Suppressor macrophage treated with lipopolysaccharide for 4 hours (primary cell): ENCODE measurements around the gene SNX14.
"Not testable (repeated sequence)": the region's sequence is repeated elsewhere in the genome, so short reads cannot be mapped to it uniquely, and the experiment has no call there.

ENCODE experiments used
- DNase-seq: peaks from one replicate; pipeline ENCODE4 v3.0.0-alpha.2; 2020

Gene SNX14, protein sequence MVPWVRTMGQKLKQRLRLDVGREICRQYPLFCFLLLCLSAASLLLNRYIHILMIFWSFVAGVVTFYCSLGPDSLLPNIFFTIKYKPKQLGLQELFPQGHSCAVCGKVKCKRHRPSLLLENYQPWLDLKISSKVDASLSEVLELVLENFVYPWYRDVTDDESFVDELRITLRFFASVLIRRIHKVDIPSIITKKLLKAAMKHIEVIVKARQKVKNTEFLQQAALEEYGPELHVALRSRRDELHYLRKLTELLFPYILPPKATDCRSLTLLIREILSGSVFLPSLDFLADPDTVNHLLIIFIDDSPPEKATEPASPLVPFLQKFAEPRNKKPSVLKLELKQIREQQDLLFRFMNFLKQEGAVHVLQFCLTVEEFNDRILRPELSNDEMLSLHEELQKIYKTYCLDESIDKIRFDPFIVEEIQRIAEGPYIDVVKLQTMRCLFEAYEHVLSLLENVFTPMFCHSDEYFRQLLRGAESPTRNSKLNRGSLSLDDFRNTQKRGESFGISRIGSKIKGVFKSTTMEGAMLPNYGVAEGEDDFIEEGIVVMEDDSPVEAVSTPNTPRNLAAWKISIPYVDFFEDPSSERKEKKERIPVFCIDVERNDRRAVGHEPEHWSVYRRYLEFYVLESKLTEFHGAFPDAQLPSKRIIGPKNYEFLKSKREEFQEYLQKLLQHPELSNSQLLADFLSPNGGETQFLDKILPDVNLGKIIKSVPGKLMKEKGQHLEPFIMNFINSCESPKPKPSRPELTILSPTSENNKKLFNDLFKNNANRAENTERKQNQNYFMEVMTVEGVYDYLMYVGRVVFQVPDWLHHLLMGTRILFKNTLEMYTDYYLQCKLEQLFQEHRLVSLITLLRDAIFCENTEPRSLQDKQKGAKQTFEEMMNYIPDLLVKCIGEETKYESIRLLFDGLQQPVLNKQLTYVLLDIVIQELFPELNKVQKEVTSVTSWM

DNA sequence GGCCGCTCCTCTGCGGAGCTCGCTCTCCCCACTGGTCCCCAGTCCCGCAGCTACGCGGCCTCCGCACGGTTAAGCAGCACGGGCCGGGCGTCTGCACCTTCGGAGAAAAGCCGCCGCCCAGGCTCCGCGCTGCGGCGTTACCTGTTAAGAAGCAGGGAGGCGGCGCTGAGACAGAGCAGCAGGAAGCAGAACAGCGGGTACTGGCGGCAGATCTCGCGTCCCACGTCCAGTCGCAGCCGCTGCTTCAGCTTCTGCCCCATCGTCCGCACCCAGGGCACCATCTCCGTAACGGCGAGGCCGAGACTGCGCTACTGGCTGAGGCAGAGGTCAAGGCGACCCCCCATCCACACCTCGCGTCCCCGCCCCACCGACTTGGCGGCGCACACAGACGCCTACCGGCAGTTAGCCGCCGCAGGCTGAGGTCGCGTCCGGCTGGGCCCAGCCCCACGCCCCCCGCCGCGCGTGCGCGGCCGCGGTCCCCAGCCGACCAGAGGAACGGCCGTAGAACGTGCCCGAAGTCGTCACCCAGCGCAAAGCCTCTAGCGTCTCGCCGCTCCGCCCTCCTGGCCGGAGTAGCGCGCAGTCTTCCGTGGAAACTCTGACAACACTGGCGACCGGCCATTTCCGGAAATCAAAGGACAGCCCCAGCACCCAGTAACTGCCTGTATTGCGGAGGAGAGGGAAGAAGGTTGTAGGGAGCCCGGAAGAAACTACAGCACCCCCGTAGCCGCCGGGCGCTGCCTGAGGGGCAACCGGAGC is at the start of gene SNX14:
Gene SNX14 (minus strand): TSS at position 421 of the 759 bp plus-strand sequence. CDS start 140 bp downstream, at position 281.
- DNase-seq: peak; percentile 98

GRCh38 chr6:85642774-85643536 is 49.3 kb upstream of the SNX14 start, which contains the start of gene SYNCRIP:
Gene SYNCRIP (minus strand): TSS chr6:85642886. CDS start chr6:85641439, 1,447 bp downstream.
- peak; percentile 100 for DNase-seq

GRCh38 chr6:85641897-85642773 is 48.5 kb upstream of the SNX14 start:
- DNase-seq: peak; percentile 68

- peak; percentile 2 for DNase-seq
These were observed 47.9 kb upstream of the SNX14 start for GRCh38 chr6:85641522-85641896.

DNA sequence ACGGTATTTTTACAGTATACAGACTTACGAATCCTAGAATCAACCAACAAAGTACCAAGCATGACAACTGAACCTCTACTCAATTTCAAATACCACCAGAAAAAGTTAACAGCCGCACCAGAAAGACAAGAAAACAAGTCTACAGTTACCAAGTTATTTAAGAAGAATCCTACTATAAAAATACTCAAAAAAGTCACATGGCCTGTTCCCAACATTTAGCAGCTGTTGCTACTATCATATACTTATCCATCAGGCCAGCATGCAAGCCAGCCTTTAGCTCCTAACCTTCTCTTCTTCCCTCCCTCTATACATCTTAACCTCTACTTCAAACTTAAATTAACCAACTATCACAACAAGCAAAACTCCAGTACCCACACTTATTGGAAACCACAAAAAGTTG is 47.2 kb upstream of the SNX14 start:
- no peak for DNase-seq

- no peak for DNase-seq
These were observed 43.9 kb upstream of the SNX14 start for GRCh38 chr6:85637579-85637978.

- no peak for DNase-seq
These were observed 38.7 kb upstream of the SNX14 start for GRCh38 chr6:85632164-85632942.

- not testable (repeated sequence) for DNase-seq
These were observed 37.5 kb upstream of the SNX14 start for GRCh38 chr6:85631117-85631516.

DNA sequence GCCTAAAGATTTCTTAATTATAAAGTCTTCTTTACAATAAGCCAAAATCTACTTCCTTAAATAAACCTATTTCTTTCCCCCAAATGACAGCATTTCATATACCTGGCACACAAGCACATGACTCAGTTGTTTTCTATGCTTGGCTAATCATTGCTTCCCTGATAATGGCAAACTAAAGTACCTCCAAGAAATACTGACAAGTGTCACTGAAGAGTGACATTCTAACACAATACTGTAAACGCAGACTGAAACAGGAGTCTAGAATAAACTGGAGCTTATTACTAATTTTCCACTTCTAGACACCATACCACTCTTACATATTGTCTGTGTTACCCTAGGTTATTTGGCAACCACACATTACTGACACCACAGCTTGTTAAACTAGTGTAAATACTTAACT is 34.7 kb upstream of the SNX14 start:
- DNase-seq: no peak

DNA sequence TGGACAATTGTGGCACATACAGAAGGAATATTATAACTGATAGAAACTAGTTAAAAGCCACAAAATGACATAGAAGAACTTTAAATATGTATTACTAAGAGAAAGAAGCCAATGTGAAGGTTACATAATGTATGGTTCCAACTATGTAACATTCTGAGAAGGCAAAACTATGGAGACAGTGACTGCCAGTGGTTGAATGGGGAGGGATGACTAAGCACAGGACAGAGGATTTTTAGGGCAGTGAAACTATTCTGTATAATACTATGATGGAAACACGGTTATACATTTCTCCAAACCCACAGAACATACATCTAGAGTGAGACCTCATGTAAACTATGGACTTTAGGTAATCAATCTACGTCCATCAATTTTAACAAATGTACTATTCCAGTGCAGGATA is 26.6 kb upstream of the SNX14 start:
- DNase-seq: peak; percentile 58

GRCh38 chr6:85614780-85615179 is 21.1 kb upstream of the SNX14 start:
- no peak for DNase-seq

DNA sequence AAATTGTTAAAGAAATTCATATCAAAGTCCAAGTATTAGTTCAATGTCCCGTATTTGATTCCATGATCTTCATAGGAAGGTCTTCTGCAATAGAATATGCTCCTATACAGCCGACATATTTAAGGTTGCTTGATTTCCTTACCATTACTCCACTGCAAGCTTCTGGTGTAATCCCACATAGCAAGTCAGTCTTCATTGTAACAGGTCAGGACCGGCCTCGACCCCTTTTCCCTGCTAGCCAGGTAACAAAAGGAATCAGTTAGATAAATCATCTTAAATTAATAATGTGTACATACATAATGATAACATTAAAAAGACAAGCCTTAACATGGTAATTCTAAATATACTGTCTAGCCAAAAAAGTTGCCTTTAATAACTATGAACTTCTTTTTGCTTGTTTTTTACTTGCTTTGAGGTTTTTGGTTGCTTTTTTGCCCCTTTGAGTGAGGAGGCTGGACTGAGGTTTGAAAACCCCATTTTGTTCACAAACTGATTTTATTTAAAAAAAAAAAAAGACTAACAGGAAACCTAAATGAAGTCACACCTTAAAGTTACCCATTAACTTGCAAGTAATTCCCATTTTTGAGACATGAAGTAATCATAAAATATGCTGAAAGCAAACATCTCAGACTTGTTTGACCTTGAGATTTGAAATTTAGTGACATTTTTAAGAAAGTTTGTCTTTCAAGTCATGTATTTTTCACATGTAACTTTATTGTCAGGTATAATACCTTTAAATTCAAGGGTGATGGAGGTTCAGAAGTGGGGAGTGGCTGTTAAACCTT is 19.2 kb upstream of the SNX14 start:
- no peak for DNase-seq

DNA sequence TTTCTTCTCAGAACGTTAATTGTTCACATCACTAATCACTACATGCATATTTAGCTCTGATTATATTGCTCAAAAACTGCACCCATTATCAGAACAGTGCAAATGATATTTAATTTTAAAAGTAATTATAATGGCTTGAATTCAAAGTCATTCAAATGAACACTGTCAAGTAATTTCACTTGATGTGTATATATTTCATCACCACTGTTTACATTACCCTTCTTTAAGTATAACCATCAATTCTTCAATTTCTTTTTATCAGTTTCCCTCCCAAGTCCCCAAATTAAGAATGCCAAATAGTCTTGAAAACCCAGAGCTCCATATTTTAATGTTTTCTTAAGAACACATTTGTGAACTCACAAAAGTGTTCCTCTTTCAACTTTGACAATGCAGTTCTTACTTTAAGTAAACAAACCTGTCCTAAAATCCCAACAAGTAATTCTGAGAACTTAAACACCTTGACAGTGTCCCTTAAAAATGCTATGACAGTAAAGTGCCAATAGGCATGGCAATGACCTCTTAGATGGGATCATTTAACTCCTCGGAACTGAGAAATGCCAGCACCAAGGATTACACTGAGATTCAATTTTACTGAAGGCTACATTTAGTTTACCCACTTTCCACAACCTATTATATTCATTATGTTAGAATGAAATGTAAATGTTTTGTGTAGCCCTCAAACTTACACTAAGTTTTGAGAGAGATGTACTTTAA is 16.7 kb upstream of the SNX14 start:
- no peak for DNase-seq

- DNase-seq: no peak
These were observed 8.4 kb upstream of the SNX14 start for GRCh38 chr6:85602100-85602499.

DNA sequence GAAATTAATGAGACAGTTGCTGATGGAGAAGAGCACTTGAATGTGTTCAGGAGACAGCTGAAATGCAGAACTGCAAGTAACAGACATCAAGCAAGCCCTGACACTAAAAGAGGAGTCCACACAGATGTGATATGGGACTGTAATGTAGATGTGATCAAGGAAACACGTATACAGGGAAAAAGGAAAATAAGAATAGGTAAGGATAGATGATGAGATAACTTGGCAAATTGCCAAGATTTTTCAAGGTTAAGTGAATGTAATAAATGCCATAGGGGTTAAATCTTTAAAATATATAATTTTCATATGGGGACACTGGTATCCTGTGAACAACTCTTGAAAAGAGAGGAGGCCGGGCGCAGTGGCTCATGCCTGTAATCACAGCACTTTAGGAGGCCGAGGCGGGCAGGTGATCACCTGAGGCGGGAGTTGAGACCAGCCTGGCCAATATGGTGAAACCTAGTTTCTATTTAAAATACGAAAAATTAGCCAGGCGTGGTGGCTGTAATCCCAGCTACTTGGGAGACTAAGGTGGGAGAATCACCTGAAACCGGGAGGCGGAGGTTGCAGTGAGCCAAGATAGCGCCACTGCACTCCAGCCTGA is 7.2 kb upstream of the SNX14 start:
- DNase-seq: no peak

DNA sequence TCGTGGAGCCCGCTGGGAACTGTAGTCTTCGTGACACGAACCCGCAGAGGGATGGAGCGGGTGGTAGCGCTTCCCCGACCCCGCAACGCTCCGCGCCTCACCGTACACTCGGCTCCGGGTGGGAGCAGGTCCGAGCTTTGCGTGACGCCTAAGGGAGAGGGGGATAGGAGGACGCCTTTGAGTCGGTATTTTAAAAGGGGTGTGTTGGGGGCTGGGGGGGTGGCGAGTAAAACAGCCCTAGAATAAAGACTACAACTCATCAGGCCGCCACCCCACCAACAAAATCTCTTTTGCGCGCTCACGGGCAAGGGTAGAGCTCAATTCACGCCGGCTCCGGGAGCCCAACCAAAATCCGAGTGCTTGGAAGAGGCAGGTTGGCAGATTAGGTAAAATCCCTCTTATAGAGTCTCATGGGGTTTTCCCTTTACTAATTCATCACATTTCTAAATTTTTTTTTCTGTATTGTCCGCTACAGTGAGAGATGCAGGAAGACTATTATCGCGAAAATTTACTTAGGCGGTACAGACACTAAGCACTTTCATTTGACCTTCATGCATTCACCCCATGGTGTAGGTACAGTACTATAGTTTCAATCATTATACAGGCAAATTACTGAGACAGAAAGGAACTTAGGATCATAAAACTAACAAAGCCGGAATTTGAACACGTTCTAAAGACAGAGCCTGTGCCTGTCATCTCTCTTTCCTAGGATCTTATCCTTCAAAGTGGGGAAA is 706 bp upstream of the SNX14 start:
- peak; percentile 45 for DNase-seq

- DNase-seq: no peak
These were observed 1.6 kb downstream of the SNX14 start for GRCh38 chr6:85592033-85592432.

DNA sequence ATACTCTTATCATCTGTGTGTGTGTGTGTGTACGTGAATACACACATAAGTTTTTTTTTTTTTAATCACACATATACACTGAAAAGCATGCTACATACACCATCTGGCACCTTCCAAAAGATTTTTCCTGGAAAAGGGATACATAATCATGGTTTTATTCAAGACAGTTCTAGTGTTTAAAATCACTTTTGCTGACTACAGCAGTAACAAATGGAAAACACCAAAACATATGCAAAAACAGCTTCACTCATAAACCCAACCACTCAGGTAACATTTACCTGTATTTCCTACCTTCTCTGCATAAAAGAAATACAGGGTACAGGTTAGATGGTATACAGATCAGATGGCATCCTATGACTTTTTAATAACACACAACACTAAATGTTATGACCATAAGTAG is 2.5 kb downstream of the SNX14 start:
- no peak for DNase-seq
